ENCODE measurements around the gene CBLC. TPM values are rescaled to one million over a fixed set of nuclear protein-coding genes. Genes with fewer than 3 reads are reported as not detected.

The CBLC gene
- total RNA-seq, 1 experiment from 2014 or later = 15.9 TPM

- 0 out of 7 replicates have a peak overlapping the region, but pooled peaks of 2 of the 3 experiments have one; percentile 14 to 35 for H3K27ac Mint-ChIP-seq
- H3K27me3 Mint-ChIP-seq (ENCODE audit: low read depth) = peaks cover 53% of the 10 kb centered on the region
- Histone ChIP-seq H3K27me3 (ENCODE audit: insufficient read depth, low read length) (peaks cover 11% of the 10 kb centered on the region), H3K4me2 (ENCODE audit: insufficient read depth, insufficient read length, low read length) (no peak overlapping the region), H3K4me1 (ENCODE audit: insufficient read depth, low read length) (peaks cover 2% of the 10 kb centered on the region; the same call in 1 of the 2 replicates), H3T11ph (ENCODE audit: low read length) (no peak overlapping the region), H4K91ac (ENCODE audit: insufficient read length, low read depth, low read length) (no peak overlapping the region), H3K56ac (ENCODE audit: insufficient read length, low read depth, low read length) (no peak overlapping the region), H2BK15ac (ENCODE audit: low read depth, low read length) (no peak overlapping the region), H2BK120ac (ENCODE audit: low read depth, low read length, poor library complexity, severe bottlenecking) (no peak overlapping the region), H3K79me1 (ENCODE audit: insufficient read depth, low read depth, low read length, poor library complexity, severe bottlenecking) (no peaks in the 10 kb centered on the region), H4K5ac (ENCODE audit: insufficient read length, low read depth, low read length) (no peak overlapping the region), H2BK5ac (ENCODE audit: insufficient read length, low read length) (no peak overlapping the region), H2BK12ac (ENCODE audit: insufficient read length, low read depth, low read length) (no peak overlapping the region), H3K9me3 (ENCODE audit: control insufficient read depth, low read depth, low read length) (no peaks in the 10 kb centered on the region), H3K23me2 (ENCODE audit: insufficient read length, low read depth, low read length, poor library complexity, severe bottlenecking) (peaks cover 11% of the 10 kb centered on the region), H3K9ac (ENCODE audit: extremely low read depth, insufficient read length, low read length) (no peak overlapping the region), H3K4ac (ENCODE audit: low read depth, low read length) (no peak overlapping the region), H3K27ac (ENCODE audit: insufficient read length, low read depth, low read length) (no peak overlapping the region), H2AK5ac (ENCODE audit: insufficient read length, low read length) (no peak overlapping the region), H4K20me1 (ENCODE audit: control insufficient read depth, insufficient read depth, insufficient read length) (no peaks in the 10 kb centered on the region), H2BK20ac (ENCODE audit: low read depth, low read length, poor library complexity, severe bottlenecking) (no peak overlapping the region), H4K8ac (replicated peaks; ENCODE audit: insufficient read length, low read depth, low read length) (no peak overlapping the region), H3K23ac (ENCODE audit: insufficient read length, low read depth, low read length) (no peak overlapping the region), H2AFZ (ENCODE audit: low read length) (no peak overlapping the region), H3K18ac (ENCODE audit: insufficient read length, low read depth, low read length) (peak overlapping the region; percentile 40), H3K14ac (ENCODE audit: insufficient read depth, low read length) (no peak overlapping the region), H3K79me2 (ENCODE audit: insufficient read depth, low read length) (no peaks in the 10 kb centered on the region)
- no peak for DNase-seq
- H3K36me3 Mint-ChIP-seq (ENCODE audit: insufficient read depth in 1 of 3, low read depth in 3 of 3) = peaks cover 2 to 30% (median 24%) of the 10 kb centered on the region in 3 experiments; a peak in 5 of 7 replicates
- H3K9me3 Mint-ChIP-seq = no peaks in the 10 kb centered on the region
- no peak overlapping the region for H3K4me3 Mint-ChIP-seq
- peaks cover 38 to 48% of the 10 kb centered on the region in 2 experiments for H3K4me1 Mint-ChIP-seq
- WGBS (ENCODE audit: extremely low coverage, insufficient read length, low lambda C conversion rate) = no CpG with 5 or more reads among the region's 5 CpGs
- no peak for TF ChIP-seq CTCF (conservative IDR thresholded peaks at IDR 0.05)
Measured at GRCh38 chr19:44807162-44807561, 29.5 kb downstream of the CBLC start.
